CD4-positive, alpha-beta T cell (primary cell): ENCODE results near the gene EGFR. TPM values are rescaled to one million over a fixed set of nuclear protein-coding genes. Genes with fewer than 3 reads are reported as not detected.

Experiments used
- ATAC-seq: fragments of 200-7000 bp; cut with Tn5 transposase; one replicate; pipeline ENCODE4 v1.10.0; 2022; ENCODE audit warnings: mild to moderate bottlenecking; ENCODE audit not compliant: poor library complexity
- CTCF ChIA-PET: fragments of 350-600 bp; sonication (Branson Sonifier 250); formaldehyde crosslinking; loops from one replicate; lab custom pipeline; 2021; ENCODE audit warnings: antibody characterized with exemption, inconsistent platforms; lab: Charles Lee
- POLR2A ChIA-PET: fragments of 350-600 bp; sonication (Branson Sonifier 250); formaldehyde crosslinking; loops from one replicate; lab custom pipeline; 2021; ENCODE audit warnings: antibody characterized with exemption, inconsistent platforms; lab: Charles Lee
- DNase-seq, 14 experiments: peaks; one replicate each; pipeline ENCODE4 v3.0.0-alpha.2; 2013 to 2020; ENCODE audit warnings: mixed read lengths in 2 of 14
- H3K27ac ChIP-seq, 2 donors: one replicate each; pipeline versions ENCODE4 v1.5.1 to v1.7.0; 2013; ENCODE audit warnings: low read length in 2 of 2, low read depth in 1 of 2, mild to moderate bottlenecking in 1 of 2
- H3K27me3 ChIP-seq, 2 experiments: 1 replicate in 1 of 2; 2 replicates in 1 of 2; pipeline versions ENCODE4 v1.6.1 to v1.7.0; 2013; ENCODE audit warnings: low read length in 2 of 2, control low read depth in 1 of 2, mild to moderate bottlenecking in 1 of 2, moderate library complexity in 1 of 2; ENCODE audit not compliant: insufficient read depth in 2 of 2, control insufficient read depth in 1 of 2
- H3K36me3 ChIP-seq: one replicate; pipeline ENCODE4 v1.6.1; 2013; ENCODE audit warnings: low read length, control low read depth; ENCODE audit not compliant: insufficient read depth
- H3K4me1 ChIP-seq: one replicate; pipeline ENCODE4 v1.6.1; 2013; ENCODE audit warnings: low read length, control low read depth; ENCODE audit not compliant: insufficient read depth
- H3K4me3 ChIP-seq: one replicate; pipeline ENCODE4 v1.5.1; 2013; ENCODE audit warnings: mild to moderate bottlenecking, low read length, moderate library complexity
- H3K9me3 ChIP-seq, 2 experiments: 1 replicate in 1 of 2; 2 replicates in 1 of 2; pipeline versions ENCODE4 v1.6.1 to v1.7.0; 2013; ENCODE audit warnings: low read length in 2 of 2, mild to moderate bottlenecking in 2 of 2, control low read depth in 1 of 2, moderate library complexity in 1 of 2; ENCODE audit not compliant: control insufficient read depth in 1 of 2, insufficient read depth in 1 of 2
- H3K27ac Mint-ChIP-seq: one replicate; pipeline ENCODE4 v1.8.0; 2020; ENCODE audit warnings: mixed read lengths
- H3K27me3 Mint-ChIP-seq: one replicate; pipeline ENCODE4 v1.8.0; 2021; ENCODE audit warnings: mixed read lengths
- H3K36me3 Mint-ChIP-seq: one replicate; pipeline ENCODE4 v1.8.0; 2021; ENCODE audit warnings: low read depth, mixed read lengths
- H3K4me1 Mint-ChIP-seq: one replicate; pipeline ENCODE4 v1.8.0; 2021; ENCODE audit warnings: low read depth, mixed read lengths
- H3K4me3 Mint-ChIP-seq: one replicate; pipeline ENCODE4 v1.8.0; 2020; ENCODE audit warnings: mild to moderate bottlenecking, mixed read lengths
- H3K9me3 Mint-ChIP-seq: one replicate; pipeline ENCODE4 v1.8.0; 2020; ENCODE audit warnings: mixed read lengths
- intact Hi-C, 2 experiments: fragments of 100-400 bp; cut with DNase I in 1 of 2; cut with micrococcal nuclease in 1 of 2; formaldehyde crosslinking; loops; one replicate each; pipeline versions ENCODE4 v1.15.1 to v1.9.0; 2023 to 2025; cut with DNase I, micrococcal nuclease
- total RNA-seq, 174 experiments: library from RNA in 2 of 174; stranded (reverse) in 2 of 174; gene quantifications; one replicate each; pipeline ENCODE4 v1.2.3 and lab custom pipeline; 2021 to 2026
- TF ChIP-seq, protein P1 (sequence below): fragments of 200-600 bp; IDR thresholded peaks from one replicate; pipeline ENCODE4 v1.8.0; 2022; ENCODE audit warnings: antibody characterized with exemption, mild to moderate bottlenecking

The EGFR gene
- total RNA-seq, 2 experiments from 2014 or later: not detected

DNA sequence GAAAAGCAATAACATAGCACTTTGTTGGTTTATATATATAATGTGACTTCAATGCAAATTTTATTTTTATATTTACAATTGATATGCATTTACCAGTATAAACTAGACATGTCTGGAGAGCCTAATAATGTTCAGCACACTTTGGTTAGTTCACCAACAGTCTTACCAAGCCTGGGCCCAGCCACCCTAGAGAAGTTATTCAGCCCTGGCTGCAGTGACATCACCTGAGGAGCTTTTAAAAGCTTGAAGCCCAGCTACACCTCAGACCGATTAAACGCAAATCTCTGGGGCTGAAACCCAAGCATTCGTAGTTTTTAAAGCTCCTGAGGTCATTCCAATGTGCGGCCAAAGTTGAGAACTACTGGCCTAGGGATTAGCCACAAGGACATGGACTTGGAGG is 191.4 kb downstream of the EGFR start:
- Histone ChIP-seq H3K27me3 (peaks cover 0 to 7% of the 10 kb centered on the region in 2 experiments), H3K27ac (no peak overlapping the region), H3K4me3 (no peak overlapping the region), H3K9me3 (no peaks in the 10 kb centered on the region), H3K36me3 (no peaks in the 10 kb centered on the region), H3K4me1 (no peaks in the 10 kb centered on the region)
- TF ChIP-seq, protein P1, sequence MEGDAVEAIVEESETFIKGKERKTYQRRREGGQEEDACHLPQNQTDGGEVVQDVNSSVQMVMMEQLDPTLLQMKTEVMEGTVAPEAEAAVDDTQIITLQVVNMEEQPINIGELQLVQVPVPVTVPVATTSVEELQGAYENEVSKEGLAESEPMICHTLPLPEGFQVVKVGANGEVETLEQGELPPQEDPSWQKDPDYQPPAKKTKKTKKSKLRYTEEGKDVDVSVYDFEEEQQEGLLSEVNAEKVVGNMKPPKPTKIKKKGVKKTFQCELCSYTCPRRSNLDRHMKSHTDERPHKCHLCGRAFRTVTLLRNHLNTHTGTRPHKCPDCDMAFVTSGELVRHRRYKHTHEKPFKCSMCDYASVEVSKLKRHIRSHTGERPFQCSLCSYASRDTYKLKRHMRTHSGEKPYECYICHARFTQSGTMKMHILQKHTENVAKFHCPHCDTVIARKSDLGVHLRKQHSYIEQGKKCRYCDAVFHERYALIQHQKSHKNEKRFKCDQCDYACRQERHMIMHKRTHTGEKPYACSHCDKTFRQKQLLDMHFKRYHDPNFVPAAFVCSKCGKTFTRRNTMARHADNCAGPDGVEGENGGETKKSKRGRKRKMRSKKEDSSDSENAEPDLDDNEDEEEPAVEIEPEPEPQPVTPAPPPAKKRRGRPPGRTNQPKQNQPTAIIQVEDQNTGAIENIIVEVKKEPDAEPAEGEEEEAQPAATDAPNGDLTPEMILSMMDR: no peak
- Mint-ChIP-seq H3K4me3 (no peak overlapping the region), H3K36me3 (no peaks in the 10 kb centered on the region), H3K27me3 (peaks cover 25% of the 10 kb centered on the region), H3K9me3 (no peaks in the 10 kb centered on the region), H3K27ac (no peak overlapping the region), H3K4me1 (no peaks in the 10 kb centered on the region)
- no peak for DNase-seq
- ChIA-PET POLR2A (no interaction called here), CTCF (no interaction called here)
- ATAC-seq: no peak
- intact Hi-C loops: no loop called here

DNA sequence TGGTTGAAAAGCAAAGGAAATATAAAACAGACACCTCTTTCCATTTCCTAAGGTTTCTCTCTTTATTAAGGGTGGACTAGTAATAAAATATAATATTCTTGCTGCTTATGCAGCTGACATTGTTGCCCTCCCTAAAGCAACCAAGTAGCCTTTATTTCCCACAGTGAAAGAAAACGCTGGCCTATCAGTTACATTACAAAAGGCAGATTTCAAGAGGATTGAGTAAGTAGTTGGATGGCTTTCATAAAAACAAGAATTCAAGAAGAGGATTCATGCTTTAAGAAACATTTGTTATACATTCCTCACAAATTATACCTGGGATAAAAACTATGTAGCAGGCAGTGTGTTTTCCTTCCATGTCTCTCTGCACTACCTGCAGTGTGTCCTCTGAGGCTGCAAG is 191.9 kb downstream of the EGFR start:
- H3K27ac ChIP-seq: no peak overlapping the region
- peaks cover 0 to 7% of the 10 kb centered on the region in 2 experiments for H3K27me3 ChIP-seq
- Mint-ChIP-seq H3K36me3 (no peaks in the 10 kb centered on the region), H3K27ac (no peak overlapping the region), H3K27me3 (peaks cover 25% of the 10 kb centered on the region), H3K9me3 (no peaks in the 10 kb centered on the region), H3K4me1 (no peaks in the 10 kb centered on the region), H3K4me3 (no peak overlapping the region)
- TF ChIP-seq, protein P1: no peak
- POLR2A ChIA-PET: no interaction called here
- ATAC-seq (no peak), DNase-seq (no peak)
- H3K9me3 ChIP-seq: no peaks in the 10 kb centered on the region
- no peak overlapping the region for H3K4me3 ChIP-seq
- no peaks in the 10 kb centered on the region for H3K36me3 ChIP-seq
- H3K4me1 ChIP-seq: no peaks in the 10 kb centered on the region
- CTCF ChIA-PET: no interaction called here
- intact Hi-C loops: no loop called here

DNA sequence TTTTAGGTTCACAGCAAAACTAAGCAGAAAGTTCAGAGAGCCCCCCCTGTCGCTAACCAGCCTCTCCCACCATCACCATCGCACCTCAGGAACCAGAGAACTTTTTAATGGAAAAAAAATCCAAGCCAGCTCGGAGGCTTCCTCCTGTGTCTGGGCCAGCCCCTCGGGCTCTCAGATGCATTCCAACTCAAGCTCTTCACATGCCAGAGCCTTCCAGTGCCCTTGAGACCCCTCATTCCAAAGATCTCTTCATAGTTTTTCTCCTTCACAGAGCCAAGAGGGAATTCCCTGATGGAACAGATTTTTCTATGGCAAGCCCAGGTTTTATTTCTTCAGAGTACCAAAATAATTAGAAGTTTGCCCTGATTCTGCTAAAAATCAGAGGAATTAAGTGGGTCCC is 192.9 kb downstream of the EGFR start:
- DNase-seq (no peak), ATAC-seq (no peak)
- H3K27ac Mint-ChIP-seq: no peak overlapping the region
- no peak overlapping the region for H3K27ac ChIP-seq
- ChIA-PET POLR2A (no interaction called here), CTCF (no interaction called here)
- H3K4me3 ChIP-seq: no peak overlapping the region
- H3K4me1 ChIP-seq: no peaks in the 10 kb centered on the region
- H3K27me3 ChIP-seq: peaks cover 0 to 7% of the 10 kb centered on the region in 2 experiments
- H3K4me1 Mint-ChIP-seq: no peaks in the 10 kb centered on the region
- no peaks in the 10 kb centered on the region for H3K9me3 ChIP-seq
- H3K36me3 ChIP-seq: no peaks in the 10 kb centered on the region
- intact Hi-C loops: no loop called here
- H3K36me3 Mint-ChIP-seq: no peaks in the 10 kb centered on the region
- H3K4me3 Mint-ChIP-seq: no peak overlapping the region
- H3K27me3 Mint-ChIP-seq: peaks cover 25% of the 10 kb centered on the region
- H3K9me3 Mint-ChIP-seq: no peaks in the 10 kb centered on the region
- TF ChIP-seq, protein P1: no peak
